NB4 (cell line): ENCODE measurements around the gene POMGNT2.

Source experiments
- CTCF ChIP-seq: IDR thresholded peaks from one replicate; pipeline ENCODE4 v1.5.1; 2012; ENCODE audit warnings: low read depth, low read length
- MAX ChIP-seq: IDR thresholded peaks from 2 replicates; pipeline ENCODE4 v1.6.1; 2011; ENCODE audit warnings: low read depth, low read length
- POLR2A ChIP-seq: IDR thresholded peaks from 2 replicates; pipeline ENCODE4 v1.6.1; 2011; ENCODE audit warnings: mild to moderate bottlenecking; ENCODE audit not compliant: insufficient read length; ENCODE audit errors: extremely low read depth

- TF ChIP-seq CTCF (no peak), MAX (no peak), POLR2A (no peak)
Observed at GRCh38 chr3:43097400-43098080, 8.3 kb downstream of the POMGNT2 start.
